Endothelial cell of umbilical vein (primary cell): ENCODE measurements around the gene RNGTT. TPM values are rescaled to one million over a fixed set of nuclear protein-coding genes. Genes with fewer than 3 reads are reported as not detected.

Source experiments
- BruUV-seq: library from RNA; stranded (reverse); fragments of 400-500 nt; replicated peaks from 2 replicates; lab custom pipeline; 2021; lab: Mats Ljungman, UMichigan
- CTCF ChIA-PET: fragments of 300-600, 350-600 bp; sonication (Branson Sonifier 250); formaldehyde crosslinking; loops from one replicate; lab custom pipeline; 2021; ENCODE audit warnings: antibody characterized with exemption, inconsistent platforms; lab: Charles Lee
- POLR2A ChIA-PET: fragments of 300-600, 350-600 bp; sonication (Branson Sonifier 250); formaldehyde crosslinking; loops from one replicate; lab custom pipeline; 2021; ENCODE audit warnings: antibody characterized with exemption, inconsistent platforms; lab: Charles Lee
- DNase-seq: peaks from one replicate; pipeline ENCODE4 v3.0.0-alpha.2; 2011; ENCODE audit warnings: low read depth, low spot score
- FAIRE-seq: peaks from 2 replicates; lab custom pipeline; 2011; peaks lifted over from hg19 to GRCh38; lab: Jason Lieb, UNC
- H2AFZ ChIP-seq: 2 replicates; pipeline ENCODE4 v1.6.0; 2012; ENCODE audit warnings: low read depth, low read length, control low read depth, inconsistent platforms
- H3K27ac ChIP-seq: 2 replicates; pipeline ENCODE4 v1.5.1; 2011; ENCODE audit warnings: low read depth, mild to moderate bottlenecking, control low read depth, low read length, moderate library complexity; ENCODE audit not compliant: insufficient read depth
- H3K27me3 ChIP-seq, 2 experiments: 2 replicates each; pipeline versions ENCODE4 v1.6.0 to v1.6.1; 2011; ENCODE audit warnings: low read length in 2 of 2, mixed read lengths in 1 of 2; ENCODE audit not compliant: control insufficient read depth in 2 of 2, insufficient read depth in 2 of 2
- H3K36me3 ChIP-seq, 2 experiments: 2 replicates in 1 of 2; 3 replicates in 1 of 2; pipeline ENCODE4 v1.5.1; 2011; ENCODE audit warnings: low read length in 2 of 2, mild to moderate bottlenecking in 1 of 2, moderate library complexity in 1 of 2; ENCODE audit not compliant: control insufficient read depth in 2 of 2, insufficient read depth in 2 of 2; ENCODE audit errors: extremely low read depth in 1 of 2
- H3K4me1 ChIP-seq: 3 replicates; pipeline ENCODE4 v1.5.1; 2011; ENCODE audit warnings: mild to moderate bottlenecking, low read length; ENCODE audit not compliant: control insufficient read depth, insufficient read depth; ENCODE audit errors: extremely low read depth
- H3K4me2 ChIP-seq: 2 replicates; pipeline ENCODE4 v1.6.1; 2011; ENCODE audit warnings: low read length, control low read depth, mixed read lengths; ENCODE audit not compliant: insufficient read depth
- H3K4me3 ChIP-seq, 3 experiments: fragments of 200-600 bp in 1 of 3; sonication (generic), shearing (Covaris generic) in 1 of 3; replicated peaks in 1 of 3; 2 replicates each; pipeline ENCODE4 v1.5.1; 2011 to 2016; ENCODE audit warnings: control low read depth in 3 of 3, low read length in 3 of 3, mild to moderate bottlenecking in 2 of 3, inconsistent platforms in 1 of 3, low read depth in 1 of 3, moderate library complexity in 1 of 3; ENCODE audit not compliant: insufficient read depth in 1 of 3
- H3K79me2 ChIP-seq: 2 replicates; pipeline ENCODE4 v1.6.0; 2012; ENCODE audit warnings: low read length, inconsistent platforms; ENCODE audit not compliant: control insufficient read depth, insufficient read depth
- H3K9ac ChIP-seq: replicated peaks from 2 replicates; pipeline ENCODE3; 2011; ENCODE audit warnings: low read length, control low read depth; ENCODE audit not compliant: insufficient read depth; ENCODE audit errors: extremely low read depth
- H3K9me1 ChIP-seq: replicated peaks from 3 replicates; pipeline ENCODE4 v1.6.0; 2011; ENCODE audit warnings: mild to moderate bottlenecking, low read length; ENCODE audit not compliant: control insufficient read depth, insufficient read depth; ENCODE audit errors: extremely low read depth
- H3K9me3 ChIP-seq: replicated peaks from 2 replicates; pipeline ENCODE4 v1.5.1; 2012; ENCODE audit warnings: low read length, inconsistent platforms; ENCODE audit not compliant: control insufficient read depth, insufficient read depth
- H4K20me1 ChIP-seq: replicated peaks from 2 replicates; pipeline ENCODE3; 2011; ENCODE audit warnings: mild to moderate bottlenecking, low read length; ENCODE audit not compliant: control insufficient read depth, insufficient read depth; ENCODE audit errors: extremely low read depth
- EZH2 ChIP-seq: IDR thresholded peaks from 2 replicates; pipeline ENCODE4 v1.6.1; 2012; ENCODE audit warnings: borderline replicate concordance, low read depth, mild to moderate bottlenecking, moderate library complexity, low read length, inconsistent platforms; ENCODE audit not compliant: severe bottlenecking
- FOS ChIP-seq: IDR thresholded peaks from 2 replicates; pipeline ENCODE4 v1.6.1; 2011; ENCODE audit warnings: mild to moderate bottlenecking, low read length, moderate library complexity, borderline replicate concordance; ENCODE audit not compliant: insufficient read depth
- GATA2 ChIP-seq: IDR thresholded peaks from 2 replicates; pipeline ENCODE4 v1.7.0; 2011; ENCODE audit warnings: low read depth, mild to moderate bottlenecking, moderate library complexity, mixed read lengths, low read length; ENCODE audit not compliant: insufficient read length, insufficient read depth
- JUN ChIP-seq: IDR thresholded peaks from 2 replicates; pipeline ENCODE4 v1.6.1; 2011; ENCODE audit warnings: borderline replicate concordance, low read depth; ENCODE audit not compliant: insufficient read length, insufficient read depth
- MYC ChIP-seq: IDR thresholded peaks from one replicate; pipeline ENCODE4 v1.6.1; 2011; ENCODE audit warnings: mild to moderate bottlenecking, low read depth, low read length
- POLR2A ChIP-seq: IDR thresholded peaks from 2 replicates; pipeline ENCODE4 v1.6.1; 2012; ENCODE audit warnings: low read depth, mild to moderate bottlenecking, control low read depth, low read length
- POLR2AphosphoS5 ChIP-seq: IDR thresholded peaks from 2 replicates; pipeline ENCODE4 v1.6.1; 2012; ENCODE audit warnings: low read depth, mild to moderate bottlenecking, control low read depth, low read length, moderate library complexity; ENCODE audit not compliant: insufficient read depth
- dilution Hi-C: fragments of 300-500 bp; cut with MboI; formaldehyde crosslinking; loops from one replicate; pipeline ENCODE4 v1.15.0; 2019; ENCODE audit warnings: low sequenced_read_pairs; ENCODE audit not compliant: extremely low pct_ligation_motif_present
- intact Hi-C: fragments of 100-400 bp; cut with micrococcal nuclease; formaldehyde crosslinking; loops from one replicate; pipeline ENCODE4 v1.10.0; 2022
- polyA plus RNA-seq, 4 experiments: library from polyadenylated mRNA; depleted of rRNA in 3 of 4; stranded (reverse) in 3 of 4; unstranded in 1 of 4; fragments of >200 nt; gene quantifications; 2 replicates each; pipeline versions ENCODE4 v1.2.1 to v1.2.3, GENCODE V29; 2011 to 2012; ENCODE audit warnings: missing spikeins in 1 of 4
- total RNA-seq: library from RNA; stranded (reverse); gene quantifications from 2 replicates; pipeline ENCODE4 v1.2.3, GENCODE V29; 2021
- TF ChIP-seq, protein P1 (sequence below): IDR thresholded peaks from 2 replicates; pipeline ENCODE4 v1.6.1; 2011; ENCODE audit not compliant: insufficient read depth, insufficient read length
- TF ChIP-seq, protein P2 (sequence below), 2 donors: IDR thresholded peaks; 1 replicate in 1 of 2; 2 replicates in 1 of 2; pipeline ENCODE4 v1.5.1; 2011; ENCODE audit warnings: low read length in 2 of 2, mild to moderate bottlenecking in 2 of 2, moderate library complexity in 2 of 2, control low read depth in 1 of 2, inconsistent platforms in 1 of 2, low read depth in 1 of 2; ENCODE audit not compliant: insufficient read depth in 1 of 2; ENCODE audit errors: extremely low read depth in 1 of 2

The RNGTT gene
- total and polyA plus RNA-seq, 2 donors (not counting 3 experiments of a cell fraction or from before 2014, with no cell fraction given) = 2.1 to 13.1 TPM

DNA sequence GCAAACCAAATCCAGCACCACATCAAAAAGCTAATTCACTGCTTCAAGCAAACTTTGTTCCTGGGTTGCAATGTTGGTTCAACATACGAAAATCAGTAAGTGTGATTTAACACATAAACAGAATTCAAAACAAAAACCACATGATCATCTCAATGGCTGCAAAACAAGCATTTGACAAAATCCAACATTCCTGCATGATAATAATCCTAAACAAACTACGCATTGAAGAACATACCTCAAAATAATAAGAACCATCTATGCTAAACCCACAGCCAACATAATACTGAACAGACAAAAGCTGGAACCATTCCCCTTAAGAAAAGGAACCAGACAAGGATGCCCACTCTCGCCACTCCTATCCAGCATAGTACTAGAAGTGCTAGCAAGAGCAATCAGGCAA is 49.9 kb downstream of the RNGTT start:
- Histone ChIP-seq H4K20me1 (peaks cover 2% of the 10 kb centered on the region), H3K36me3 (no peaks in the 10 kb centered on the region), H3K9ac (no peak overlapping the region), H3K4me3 (no peak overlapping the region), H2AFZ (no peak overlapping the region), H3K9me1 (no peaks in the 10 kb centered on the region), H3K27ac (no peak overlapping the region), H3K79me2 (peaks cover 5% of the 10 kb centered on the region), H3K4me1 (no peaks in the 10 kb centered on the region), H3K9me3 (no peaks in the 10 kb centered on the region), H3K4me2 (no peak overlapping the region), H3K27me3 (no peaks in the 10 kb centered on the region)
- POLR2A ChIA-PET = no interaction called here
- dilution Hi-C loops = no loop called here
- no peak for FAIRE-seq
- DNase-seq = no peak
- CTCF ChIA-PET = interaction anchor here (1.4 kb wide), 1 partner anchor 19 kb away, joined by 3 read pairs; no protein-coding TSS in a partner anchor
- intact Hi-C loops = no loop called here
- BruUV-seq = no TSS peak
- TF ChIP-seq JUN (no peak), EZH2 (no peak), FOS (no peak), POLR2A (no peak), GATA2 (no peak), MYC (no peak), POLR2AphosphoS5 (no peak)
- TF ChIP-seq, protein P1, sequence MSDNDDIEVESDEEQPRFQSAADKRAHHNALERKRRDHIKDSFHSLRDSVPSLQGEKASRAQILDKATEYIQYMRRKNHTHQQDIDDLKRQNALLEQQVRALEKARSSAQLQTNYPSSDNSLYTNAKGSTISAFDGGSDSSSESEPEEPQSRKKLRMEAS = no peak
- TF ChIP-seq, protein P2, sequence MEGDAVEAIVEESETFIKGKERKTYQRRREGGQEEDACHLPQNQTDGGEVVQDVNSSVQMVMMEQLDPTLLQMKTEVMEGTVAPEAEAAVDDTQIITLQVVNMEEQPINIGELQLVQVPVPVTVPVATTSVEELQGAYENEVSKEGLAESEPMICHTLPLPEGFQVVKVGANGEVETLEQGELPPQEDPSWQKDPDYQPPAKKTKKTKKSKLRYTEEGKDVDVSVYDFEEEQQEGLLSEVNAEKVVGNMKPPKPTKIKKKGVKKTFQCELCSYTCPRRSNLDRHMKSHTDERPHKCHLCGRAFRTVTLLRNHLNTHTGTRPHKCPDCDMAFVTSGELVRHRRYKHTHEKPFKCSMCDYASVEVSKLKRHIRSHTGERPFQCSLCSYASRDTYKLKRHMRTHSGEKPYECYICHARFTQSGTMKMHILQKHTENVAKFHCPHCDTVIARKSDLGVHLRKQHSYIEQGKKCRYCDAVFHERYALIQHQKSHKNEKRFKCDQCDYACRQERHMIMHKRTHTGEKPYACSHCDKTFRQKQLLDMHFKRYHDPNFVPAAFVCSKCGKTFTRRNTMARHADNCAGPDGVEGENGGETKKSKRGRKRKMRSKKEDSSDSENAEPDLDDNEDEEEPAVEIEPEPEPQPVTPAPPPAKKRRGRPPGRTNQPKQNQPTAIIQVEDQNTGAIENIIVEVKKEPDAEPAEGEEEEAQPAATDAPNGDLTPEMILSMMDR (IDR thresholded peaks at IDR 0.05; ENCODE audit: extremely low read depth in 1 of 2, insufficient read depth in 1 of 2, low read depth in 1 of 2, low read length in 2 of 2) = no peak
